GM18520 (cell line): ENCODE data around the gene KRT84.

Source experiments
- ATAC-seq: cut with Tn5 transposase; IDR thresholded peaks from one replicate; pipeline ENCODE4 v1.9.1; 2021; ENCODE audit not compliant: unreplicated experiment

Gene KRT84

GRCh38 chr12:52389313-52390207 lies 4.1 kb upstream of the KRT84 start:
- ATAC-seq = no peak

- no peak for ATAC-seq
These were observed 2.4 kb upstream of the KRT84 start for GRCh38 chr12:52387859-52388258.

GRCh38 chr12:52383331-52383730 lies 2.1 kb downstream of the KRT84 start:
- ATAC-seq = no peak

- ATAC-seq = no peak
These were observed 2.6 kb downstream of the KRT84 start for GRCh38 chr12:52382854-52383253.

GRCh38 chr12:52381206-52381605 lies 4.2 kb downstream of the KRT84 start:
- ATAC-seq = no peak

GRCh38 chr12:52380271-52380694 lies 5.2 kb downstream of the KRT84 start:
- no peak for ATAC-seq

- ATAC-seq = no peak
These were observed 5.9 kb downstream of the KRT84 start for GRCh38 chr12:52379536-52379935.

GRCh38 chr12:52378091-52378490 lies 7.4 kb downstream of the KRT84 start:
- ATAC-seq = no peak

- ATAC-seq = no peak
These were observed 8.2 kb downstream of the KRT84 start for GRCh38 chr12:52377266-52377665.

GRCh38 chr12:52372216-52373154 lies 13.0 kb downstream of the KRT84 start:
- no peak for ATAC-seq

- ATAC-seq = no peak
These were observed 13.7 kb downstream of the KRT84 start for GRCh38 chr12:52371716-52372115.

- no peak for ATAC-seq
These were observed 14.4 kb downstream of the KRT84 start for GRCh38 chr12:52370926-52371608.

- ATAC-seq = no peak
These were observed 15.6 kb downstream of the KRT84 start for GRCh38 chr12:52369809-52370208.

- ATAC-seq = no peak
These were observed 16.2 kb downstream of the KRT84 start for GRCh38 chr12:52369211-52369610.

- no peak for ATAC-seq
These were observed 16.9 kb downstream of the KRT84 start for GRCh38 chr12:52368508-52368907.

GRCh38 chr12:52367876-52368275 lies 17.6 kb downstream of the KRT84 start:
- ATAC-seq = no peak

GRCh38 chr12:52366738-52367485 lies 18.5 kb downstream of the KRT84 start, which contains the start of gene KRT85:
Gene KRT85 (minus strand): TSS chr12:52367481. CDS start chr12:52367405, 76 bp downstream.
- ATAC-seq = no peak

GRCh38 chr12:52364901-52365489 lies 20.5 kb downstream of the KRT84 start:
- ATAC-seq = no peak

GRCh38 chr12:52364061-52364460 lies 21.4 kb downstream of the KRT84 start:
- ATAC-seq = no peak

GRCh38 chr12:52363111-52363679 lies 22.3 kb downstream of the KRT84 start:
- ATAC-seq = no peak
